Skeletal muscle cell (primary cell): ENCODE measurements around the gene ZNF184.
"Not testable (repeated sequence)": the region's sequence is repeated elsewhere in the genome, so short reads cannot be mapped to it uniquely, and the experiment has no call there.

Experiments
- DNase-seq: peaks from one replicate; pipeline ENCODE4 v3.0.0-alpha.2; 2010; ENCODE audit warnings: low read depth
- H3K4me3 ChIP-seq: 2 replicates; pipeline ENCODE4 v1.5.1; 2011; ENCODE audit warnings: low read depth, mild to moderate bottlenecking, control low read depth, low read length, moderate library complexity

The ZNF184 gene

GRCh38 chr6:27428966-27429365, 43.9 kb downstream of the ZNF184 start:
- H3K4me3 ChIP-seq, result no peak overlapping the region
- DNase-seq, result no peak

GRCh38 chr6:27428502-27428901, 44.4 kb downstream of the ZNF184 start:
- DNase-seq, result no peak
- H3K4me3 ChIP-seq, result no peak overlapping the region

- no peak for DNase-seq
- no peak overlapping the region for H3K4me3 ChIP-seq
These were observed 46.8 kb downstream of the ZNF184 start for GRCh38 chr6:27426045-27426620.

- not testable (repeated sequence) for DNase-seq, H3K4me3 ChIP-seq
These were observed 48.1 kb downstream of the ZNF184 start for GRCh38 chr6:27424851-27425250.

- no peak for DNase-seq
- H3K4me3 ChIP-seq, result peak overlapping the region; percentile 19
These were observed 50.1 kb downstream of the ZNF184 start for GRCh38 chr6:27422651-27423332.

- H3K4me3 ChIP-seq, result no peak overlapping the region
- no peak for DNase-seq
These were observed 53.5 kb downstream of the ZNF184 start for GRCh38 chr6:27419363-27419762.

GRCh38 chr6:27415898-27416297, 57.0 kb downstream of the ZNF184 start:
- DNase-seq, result no peak
- H3K4me3 ChIP-seq, result no peak overlapping the region

- DNase-seq, result no peak
- H3K4me3 ChIP-seq, result no peak overlapping the region
These were observed 57.9 kb downstream of the ZNF184 start for GRCh38 chr6:27414996-27415395.

- H3K4me3 ChIP-seq, result no peak overlapping the region
- DNase-seq, result no peak
These were observed 58.6 kb downstream of the ZNF184 start for GRCh38 chr6:27414300-27414699.

- H3K4me3 ChIP-seq, result no peak overlapping the region
- DNase-seq, result no peak
These were observed 65.6 kb downstream of the ZNF184 start for GRCh38 chr6:27407153-27407814.

GRCh38 chr6:27406085-27406484, 66.8 kb downstream of the ZNF184 start:
- no peak for DNase-seq
- no peak overlapping the region for H3K4me3 ChIP-seq

- no peak overlapping the region for H3K4me3 ChIP-seq
- DNase-seq, result no peak
These were observed 71.8 kb downstream of the ZNF184 start for GRCh38 chr6:27400877-27401642.
